Activated naive CD8-positive, alpha-beta T cell treated with anti-CD3 and anti-CD28 coated beads, Interleukin-2, amount 10 ng/mL, durations not matched to agents 7 days and 5 days (primary cell): ENCODE measurements around the gene LRRC38. TPM values are rescaled to one million over a fixed set of nuclear protein-coding genes. Genes with fewer than 3 reads are reported as not detected.

ENCODE experiments used
- ATAC-seq: fragments of 150-1000 bp; cut with Tn5 transposase; one replicate; pipeline ENCODE4 v1.10.0; 2021; ENCODE audit warnings: low read depth, moderate library complexity
- POLR2A ChIA-PET: fragments of 350-600 bp; sonication (Branson Sonifier 250); formaldehyde crosslinking; loops from one replicate; lab custom pipeline; 2021; ENCODE audit warnings: antibody characterized with exemption; lab: Charles Lee
- DNase-seq: peaks from one replicate; pipeline ENCODE4 v3.0.0; 2021
- H3K27ac Mint-ChIP-seq: one replicate; pipeline ENCODE4 v1.8.0; 2022; ENCODE audit warnings: mild to moderate bottlenecking, mixed read lengths
- H3K27me3 Mint-ChIP-seq: one replicate; pipeline ENCODE4 v1.8.0; 2022; ENCODE audit warnings: mild to moderate bottlenecking, moderate library complexity, mixed read lengths
- H3K36me3 Mint-ChIP-seq: one replicate; pipeline ENCODE4 v1.8.0; 2021; ENCODE audit warnings: mild to moderate bottlenecking, mixed read lengths
- H3K4me1 Mint-ChIP-seq: one replicate; pipeline ENCODE4 v1.8.0; 2021; ENCODE audit warnings: mixed read lengths
- H3K4me3 Mint-ChIP-seq: one replicate; pipeline ENCODE4 v1.8.0; 2022; ENCODE audit warnings: mild to moderate bottlenecking, moderate library complexity, mixed read lengths
- H3K9me3 Mint-ChIP-seq: one replicate; pipeline ENCODE4 v1.8.0; 2021; ENCODE audit warnings: mixed read lengths
- total RNA-seq, 2 experiments: library from RNA; stranded (reverse); gene quantifications; one replicate each; pipeline ENCODE4 v1.2.3, GENCODE V29; 2021

Gene LRRC38
- total RNA-seq, 2 experiments from 2014 or later: not detected

- no peak overlapping the region for H3K4me3 Mint-ChIP-seq
- H3K36me3 Mint-ChIP-seq: no peaks in the 10 kb centered on the region
- no peaks in the 10 kb centered on the region for H3K4me1 Mint-ChIP-seq
- no peak overlapping the region for H3K27ac Mint-ChIP-seq
- H3K9me3 Mint-ChIP-seq: no peaks in the 10 kb centered on the region
- DNase-seq (no peak), ATAC-seq (no peak)
- POLR2A ChIA-PET: no interaction called here
- peaks cover 6% of the 10 kb centered on the region for H3K27me3 Mint-ChIP-seq
Measured at GRCh38 chr1:13507075-13507474, 6.7 kb downstream of the LRRC38 start.

- Mint-ChIP-seq H3K36me3 (no peaks in the 10 kb centered on the region), H3K4me3 (no peak overlapping the region), H3K27ac (no peak overlapping the region), H3K27me3 (peaks cover 4% of the 10 kb centered on the region), H3K9me3 (no peaks in the 10 kb centered on the region), H3K4me1 (no peaks in the 10 kb centered on the region)
- POLR2A ChIA-PET: no interaction called here
- DNase-seq (no peak), ATAC-seq (no peak)
Measured at GRCh38 chr1:13505020-13505419, 8.8 kb downstream of the LRRC38 start.

- H3K27ac Mint-ChIP-seq: no peak overlapping the region
- H3K9me3 Mint-ChIP-seq: no peaks in the 10 kb centered on the region
- POLR2A ChIA-PET: no interaction called here
- DNase-seq: no peak
- ATAC-seq: no peak
- no peaks in the 10 kb centered on the region for H3K36me3 Mint-ChIP-seq
- peaks cover 13% of the 10 kb centered on the region for H3K27me3 Mint-ChIP-seq
- no peaks in the 10 kb centered on the region for H3K4me1 Mint-ChIP-seq
- no peak overlapping the region for H3K4me3 Mint-ChIP-seq
Measured at GRCh38 chr1:13500806-13501205, 13.0 kb downstream of the LRRC38 start.

GRCh38 chr1:13499422-13499821 is 14.4 kb downstream of the LRRC38 start:
- Mint-ChIP-seq H3K36me3 (no peaks in the 10 kb centered on the region), H3K27ac (no peak overlapping the region), H3K4me3 (no peak overlapping the region), H3K27me3 (peaks cover 15% of the 10 kb centered on the region), H3K9me3 (no peaks in the 10 kb centered on the region), H3K4me1 (no peaks in the 10 kb centered on the region)
- DNase-seq (no peak), ATAC-seq (no peak)
- POLR2A ChIA-PET: no interaction called here

- Mint-ChIP-seq H3K36me3 (no peaks in the 10 kb centered on the region), H3K4me1 (no peaks in the 10 kb centered on the region), H3K9me3 (no peaks in the 10 kb centered on the region), H3K4me3 (no peak overlapping the region), H3K27me3 (peaks cover 14% of the 10 kb centered on the region), H3K27ac (no peak overlapping the region)
- POLR2A ChIA-PET: interaction anchor here (0.7 kb wide), 1 partner anchor 96 kb away, joined by 4 read pairs; no protein-coding TSS in a partner anchor
- ATAC-seq (no peak), DNase-seq (no peak)
Measured at GRCh38 chr1:13498553-13498952, 15.2 kb downstream of the LRRC38 start.

GRCh38 chr1:13495186-13495585 is 18.6 kb downstream of the LRRC38 start:
- peaks cover 14% of the 10 kb centered on the region for H3K27me3 Mint-ChIP-seq
- no peaks in the 10 kb centered on the region for H3K36me3 Mint-ChIP-seq
- H3K9me3 Mint-ChIP-seq: no peaks in the 10 kb centered on the region
- ATAC-seq (no peak), DNase-seq (no peak)
- H3K4me1 Mint-ChIP-seq: no peaks in the 10 kb centered on the region
- no peak overlapping the region for H3K27ac Mint-ChIP-seq
- no peak overlapping the region for H3K4me3 Mint-ChIP-seq
- POLR2A ChIA-PET: no interaction called here

- POLR2A ChIA-PET: no interaction called here
- H3K4me3 Mint-ChIP-seq: no peak overlapping the region
- no peaks in the 10 kb centered on the region for H3K9me3 Mint-ChIP-seq
- no peak overlapping the region for H3K27ac Mint-ChIP-seq
- ATAC-seq (no peak), DNase-seq (no peak)
- H3K27me3 Mint-ChIP-seq: peaks cover 16% of the 10 kb centered on the region
- no peaks in the 10 kb centered on the region for H3K36me3 Mint-ChIP-seq
- H3K4me1 Mint-ChIP-seq: no peaks in the 10 kb centered on the region
Measured at GRCh38 chr1:13494712-13495111, 19.1 kb downstream of the LRRC38 start.

GRCh38 chr1:13494025-13494424 is 19.8 kb downstream of the LRRC38 start:
- H3K9me3 Mint-ChIP-seq: no peaks in the 10 kb centered on the region
- H3K4me3 Mint-ChIP-seq: no peak overlapping the region
- H3K27ac Mint-ChIP-seq: no peak overlapping the region
- ATAC-seq: no peak
- no peaks in the 10 kb centered on the region for H3K36me3 Mint-ChIP-seq
- DNase-seq: no peak
- H3K27me3 Mint-ChIP-seq: peaks cover 18% of the 10 kb centered on the region
- no peaks in the 10 kb centered on the region for H3K4me1 Mint-ChIP-seq
- POLR2A ChIA-PET: no interaction called here

GRCh38 chr1:13492711-13493110 is 21.1 kb downstream of the LRRC38 start:
- DNase-seq: no peak
- Mint-ChIP-seq H3K36me3 (no peaks in the 10 kb centered on the region), H3K4me1 (no peaks in the 10 kb centered on the region), H3K27ac (no peak overlapping the region), H3K9me3 (no peaks in the 10 kb centered on the region), H3K27me3 (peaks cover 17% of the 10 kb centered on the region), H3K4me3 (no peak overlapping the region)
- POLR2A ChIA-PET: no interaction called here
- ATAC-seq: no peak

- no peak overlapping the region for H3K27ac Mint-ChIP-seq
- ATAC-seq (no peak), DNase-seq (no peak)
- H3K36me3 Mint-ChIP-seq: no peaks in the 10 kb centered on the region
- H3K27me3 Mint-ChIP-seq: peaks cover 22% of the 10 kb centered on the region
- H3K4me3 Mint-ChIP-seq: no peak overlapping the region
- no peaks in the 10 kb centered on the region for H3K9me3 Mint-ChIP-seq
- peaks cover 4% of the 10 kb centered on the region for H3K4me1 Mint-ChIP-seq
- POLR2A ChIA-PET: interaction anchor here (0.7 kb wide), 1 partner anchor 193 kb away, joined by 3 read pairs; no protein-coding TSS in a partner anchor
Measured at GRCh38 chr1:13487957-13488356, 25.8 kb downstream of the LRRC38 start.

GRCh38 chr1:13487143-13487868 is 26.5 kb downstream of the LRRC38 start:
- DNase-seq (no peak), ATAC-seq (no peak)
- Mint-ChIP-seq H3K9me3 (no peaks in the 10 kb centered on the region), H3K27ac (no peak overlapping the region), H3K4me1 (peaks cover 4% of the 10 kb centered on the region), H3K27me3 (peaks cover 25% of the 10 kb centered on the region), H3K36me3 (no peaks in the 10 kb centered on the region), H3K4me3 (no peak overlapping the region)
- POLR2A ChIA-PET: no interaction called here

- Mint-ChIP-seq H3K36me3 (no peaks in the 10 kb centered on the region), H3K4me1 (peaks cover 9% of the 10 kb centered on the region), H3K27me3 (peaks cover 21% of the 10 kb centered on the region), H3K9me3 (no peaks in the 10 kb centered on the region), H3K4me3 (no peak overlapping the region), H3K27ac (no peak overlapping the region)
- ATAC-seq: no peak
- no peak for DNase-seq
- POLR2A ChIA-PET: no interaction called here
Measured at GRCh38 chr1:13483946-13484345, 29.9 kb downstream of the LRRC38 start.

GRCh38 chr1:13482600-13482999 is 31.2 kb downstream of the LRRC38 start:
- Mint-ChIP-seq H3K27me3 (peaks cover 19% of the 10 kb centered on the region), H3K4me3 (no peak overlapping the region), H3K9me3 (no peaks in the 10 kb centered on the region), H3K4me1 (peaks cover 12% of the 10 kb centered on the region), H3K27ac (no peak overlapping the region), H3K36me3 (no peaks in the 10 kb centered on the region)
- no peak for DNase-seq
- ATAC-seq: no peak
- POLR2A ChIA-PET: no interaction called here

- H3K36me3 Mint-ChIP-seq: no peaks in the 10 kb centered on the region
- ATAC-seq (no peak), DNase-seq (no peak)
- no peak overlapping the region for H3K27ac Mint-ChIP-seq
- no peaks in the 10 kb centered on the region for H3K9me3 Mint-ChIP-seq
- H3K4me1 Mint-ChIP-seq: peaks cover 8% of the 10 kb centered on the region
- H3K27me3 Mint-ChIP-seq: peaks cover 4% of the 10 kb centered on the region
- H3K4me3 Mint-ChIP-seq: peak overlapping the region; percentile 66
- POLR2A ChIA-PET: no interaction called here
Measured at GRCh38 chr1:13479171-13479856, 34.5 kb downstream of the LRRC38 start.
